22Rv1 (cell line): Measurements from ENCODE around the gene ATG101.

Experiments
- H3K27ac ChIP-seq: fragments of 450-650 bp; 2 replicates; pipeline ENCODE4 v1.5.1; 2017
- CTCF ChIP-seq: fragments of 450-650 bp; IDR thresholded peaks from 2 replicates; pipeline ENCODE4 v1.5.1; 2017; ENCODE audit warnings: mild to moderate bottlenecking
- ZFX ChIP-seq: fragments of 450-650 bp; IDR thresholded peaks from 2 replicates; pipeline ENCODE4 v1.6.1; 2017; ENCODE audit warnings: antibody characterized with exemption, borderline replicate concordance

ATG101 gene

GRCh38 chr12:52081263-52081733, 11.5 kb downstream of the ATG101 start:
- H3K27ac ChIP-seq: no peak overlapping the region
- TF ChIP-seq ZFX (no peak), CTCF (no peak)

- no peak for TF ChIP-seq ZFX
- H3K27ac ChIP-seq: no peak overlapping the region; the same call in 1 of the 2 replicates
These were observed 12.4 kb downstream of the ATG101 start for GRCh38 chr12:52082026-52082668.

GRCh38 chr12:52082669-52082987, 12.8 kb downstream of the ATG101 start:
- no peak for TF ChIP-seq CTCF
- TF ChIP-seq ZFX: no peak
- H3K27ac ChIP-seq: no peak overlapping the region; the same call in 1 of the 2 replicates

- no peak for TF ChIP-seq ZFX
- TF ChIP-seq CTCF: peak; percentile 100
- no peak overlapping the region; the same call in 1 of the 2 replicates for H3K27ac ChIP-seq
These were observed 13.3 kb downstream of the ATG101 start for GRCh38 chr12:52082988-52083637.

DNA sequence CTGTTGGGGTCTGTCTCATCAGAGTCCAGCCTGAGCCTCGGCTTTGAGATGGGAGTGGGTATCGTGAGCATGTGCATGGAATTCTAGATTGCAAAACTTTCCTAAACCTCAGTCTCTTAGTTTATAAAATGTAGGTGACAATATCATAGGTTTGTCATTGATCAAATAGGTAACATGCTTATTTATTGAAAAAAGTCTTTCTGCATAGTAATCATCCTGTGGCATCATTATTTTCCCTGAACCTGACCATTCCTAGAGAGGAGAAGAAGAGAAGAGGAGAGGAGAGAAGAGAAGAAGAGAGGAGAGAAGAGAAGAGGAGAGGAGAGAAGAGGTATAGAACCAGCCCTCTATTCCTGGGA, 13.8 kb downstream of the ATG101 start:
- H3K27ac ChIP-seq: no peak overlapping the region; the same call in 1 of the 2 replicates
- TF ChIP-seq ZFX: no peak
- TF ChIP-seq CTCF: peak; percentile 78

- no peak overlapping the region for H3K27ac ChIP-seq
These were observed 14.9 kb downstream of the ATG101 start for GRCh38 chr12:52084491-52085231.

More at GRCh38 chr12:52084491-52085231, 14.9 kb downstream of the ATG101 start:
- TF ChIP-seq ZFX (no peak), CTCF (no peak)
